B cell (primary cell): ENCODE results near the gene LRRC26. TPM values are rescaled to one million over a fixed set of nuclear protein-coding genes. Genes with fewer than 3 reads are reported as not detected.
A peak's percentile ranks its signal among the peaks of the same experiment; 100 is the strongest.
"Not testable (repeated sequence)": the region's sequence is repeated elsewhere in the genome, so short reads cannot be mapped to it uniquely, and the experiment has no call there.

Source experiments
- ATAC-seq: fragments of 200-7000 bp; cut with Tn5 transposase; one replicate; pipeline ENCODE4 v1.10.0; 2021; ENCODE audit warnings: low read depth, mild to moderate bottlenecking, moderate number of reproducible peaks, moderate library complexity
- CTCF ChIA-PET: fragments of 350-600 bp; sonication (Branson Sonifier 250); formaldehyde crosslinking; loops from one replicate; lab custom pipeline; 2021; ENCODE audit warnings: antibody characterized with exemption, inconsistent platforms; lab: Charles Lee
- POLR2A ChIA-PET: fragments of 350-600 bp; sonication (Branson Sonifier 250); formaldehyde crosslinking; loops from one replicate; lab custom pipeline; 2021; ENCODE audit warnings: antibody characterized with exemption; lab: Charles Lee
- DNase-seq: peaks from one replicate; pipeline ENCODE4 v3.0.0; 2013
- H2AFZ ChIP-seq: 2 replicates; pipeline ENCODE4 v1.6.1; 2012; ENCODE audit warnings: mild to moderate bottlenecking, low read depth, low read length; ENCODE audit not compliant: insufficient read depth, poor library complexity, severe bottlenecking
- H3K27ac ChIP-seq, 2 donors: 1 replicate in 1 of 2; 2 replicates in 1 of 2; pipeline ENCODE4 v1.5.1; 2012 to 2013; ENCODE audit warnings: low read length in 2 of 2, mild to moderate bottlenecking in 2 of 2, moderate library complexity in 1 of 2
- H3K27me3 ChIP-seq, 4 experiments: fragments of 200-600 bp in 1 of 4; sonication (generic) in 1 of 4; replicated peaks in 1 of 4; 1 replicate in 2 of 4; 2 replicates in 2 of 4; pipeline versions ENCODE4 v1.6.1 to v1.7.0; 2013 to 2016; ENCODE audit warnings: low read length in 3 of 4, mild to moderate bottlenecking in 2 of 4, mixed read lengths in 1 of 4, moderate library complexity in 1 of 4; ENCODE audit not compliant: insufficient read depth in 4 of 4, control insufficient read depth in 3 of 4; ENCODE audit errors: control extremely low read depth in 1 of 4
- H3K36me3 ChIP-seq, 2 experiments: replicated peaks in 1 of 2; 1 replicate in 1 of 2; 2 replicates in 1 of 2; pipeline versions ENCODE4 v1.6.1 to v1.7.1; 2013; ENCODE audit warnings: low read length in 1 of 2; ENCODE audit not compliant: insufficient read depth in 2 of 2, control insufficient read depth in 1 of 2; ENCODE audit errors: control extremely low read depth in 1 of 2, extremely low read depth in 1 of 2
- H3K4me1 ChIP-seq, 2 donors: fragments of 200-600 bp in 1 of 2; sonication (generic) in 1 of 2; 1 replicate in 1 of 2; 2 replicates in 1 of 2; pipeline versions ENCODE4 v1.5.1 to v1.6.1; 2013 to 2017; ENCODE audit warnings: low read length in 2 of 2; ENCODE audit not compliant: control insufficient read depth in 2 of 2, insufficient read depth in 2 of 2
- H3K4me2 ChIP-seq: replicated peaks from 2 replicates; pipeline ENCODE3; 2012; ENCODE audit warnings: mild to moderate bottlenecking, low read depth, low read length; ENCODE audit not compliant: poor library complexity, severe bottlenecking
- H3K4me3 ChIP-seq, 5 experiments: fragments of 200-600 bp in 1 of 5; sonication (generic) in 1 of 5; 1 replicate in 3 of 5; 2 replicates in 2 of 5; pipeline versions ENCODE4 v1.5.1 to v1.7.0; 2011 to 2016; ENCODE audit warnings: low read length in 4 of 5, mild to moderate bottlenecking in 4 of 5, low read depth in 2 of 5, control low read depth in 1 of 5, moderate library complexity in 1 of 5; ENCODE audit not compliant: insufficient read depth in 1 of 5; ENCODE audit errors: control extremely low read depth in 1 of 5, extremely low read depth in 1 of 5
- H3K79me2 ChIP-seq: fragments of 200-600 bp; sonication (generic); one replicate; pipeline ENCODE4 v1.6.0; 2016; ENCODE audit warnings: low read length; ENCODE audit not compliant: control insufficient read depth, insufficient read depth
- H3K9ac ChIP-seq: fragments of 200-600 bp; sonication (generic); 2 replicates; pipeline ENCODE4 v1.6.1; 2017; ENCODE audit warnings: mild to moderate bottlenecking, low read length, moderate library complexity
- H3K9me3 ChIP-seq, 3 donors: one replicate each; pipeline versions ENCODE4 v1.6.1 to v1.7.1; 2013; ENCODE audit warnings: low read length in 2 of 3; ENCODE audit not compliant: control insufficient read depth in 2 of 3, insufficient read depth in 1 of 3; ENCODE audit errors: control extremely low read depth in 1 of 3
- H4K20me1 ChIP-seq: 2 replicates; pipeline ENCODE4 v1.6.0; 2012; ENCODE audit warnings: mild to moderate bottlenecking, low read length; ENCODE audit not compliant: insufficient read depth, control insufficient read depth, poor library complexity, severe bottlenecking
- H3K27ac Mint-ChIP-seq: one replicate; pipeline ENCODE4 v1.8.0; 2021; ENCODE audit warnings: mixed read lengths
- H3K27me3 Mint-ChIP-seq: one replicate; pipeline ENCODE4 v1.8.0; 2021; ENCODE audit warnings: mixed read lengths
- H3K4me1 Mint-ChIP-seq: one replicate; pipeline ENCODE4 v1.8.0; 2021; ENCODE audit warnings: mixed read lengths
- H3K4me3 Mint-ChIP-seq: one replicate; pipeline ENCODE4 v1.8.0; 2021; ENCODE audit warnings: mixed read lengths
- H3K9me3 Mint-ChIP-seq: one replicate; pipeline ENCODE4 v1.8.0; 2022; ENCODE audit warnings: mixed read lengths; ENCODE audit not compliant: insufficient read depth
- EZH2 ChIP-seq: IDR thresholded peaks from 2 replicates; pipeline ENCODE4 v1.6.1; 2012; ENCODE audit warnings: borderline replicate concordance, low read depth, mild to moderate bottlenecking, moderate library complexity, low read length; ENCODE audit not compliant: insufficient read depth, poor library complexity, severe bottlenecking
- WGBS: methylation state at CpG from one replicate; pipeline ENCODE4 v1.1.5; 2013; ENCODE audit warnings: missing lambda C conversion rate; ENCODE audit not compliant: insufficient coverage; 5-methylcytosine and 5-hydroxymethylcytosine counted together
- intact Hi-C: fragments of 100-400 bp; cut with micrococcal nuclease; formaldehyde crosslinking; loops from one replicate; pipeline ENCODE4 v1.10.0; 2022
- polyA plus RNA-seq: library from polyadenylated mRNA; depleted of rRNA; stranded (reverse); fragments of >200 nt; gene quantifications from 2 replicates; pipeline ENCODE4 v1.2.3, GENCODE V29; 2012
- total RNA-seq, 2 donors: library from RNA; stranded (reverse); fragments of 120-200 nt in 1 of 2; gene quantifications; 1 replicate in 1 of 2; 2 replicates in 1 of 2; pipeline versions ENCODE4 v1.2.3 to v1.2.4, GENCODE V29; 2013 to 2022
- TF ChIP-seq, protein P1 (sequence below): fragments of 200-600 bp; IDR thresholded peaks from one replicate; pipeline ENCODE4 v1.8.0; 2022; ENCODE audit warnings: antibody characterized with exemption, mild to moderate bottlenecking

The LRRC26 gene
- total and polyA plus RNA-seq, 2 donors (not counting 1 experiment from before 2014, with no cell fraction given): not detected

GRCh38 chr9:137126786-137127185 is 43.1 kb downstream of the LRRC26 start:
- H3K79me2 ChIP-seq: peaks cover 30% of the 10 kb centered on the region
- H3K27ac ChIP-seq: peak overlapping the region; percentile 71 to 93
- Mint-ChIP-seq H3K27me3 (no peaks in the 10 kb centered on the region), H3K4me3 (peak overlapping the region; percentile 89), H3K9me3 (no peaks in the 10 kb centered on the region), H3K4me1 (peaks cover 49% of the 10 kb centered on the region), H3K27ac (peak overlapping the region; percentile 95)
- no peaks in the 10 kb centered on the region for H3K36me3 ChIP-seq
- H2AFZ ChIP-seq: peak overlapping the region; percentile 41
- H3K9me3 ChIP-seq: peaks cover 0 to 8% (median 0%) of the 10 kb centered on the region in 3 donors
- WGBS: 15% methylated on average over 1 of the region's 3 CpGs
- ChIA-PET POLR2A (no interaction called here), CTCF (interaction anchor here (0.8 to 2.3 kb wide), 6 partner anchors 8 to 176 kb away, joined by 3 to 8 read pairs (median 3); partner anchors contain the start of gene RNF224)
- H3K4me2 ChIP-seq: peak overlapping the region; percentile 94
- H3K27me3 ChIP-seq: no peaks in the 10 kb centered on the region
- H3K4me3 ChIP-seq: peak overlapping the region in 4 of 5 experiments; percentile 43 to 69 (median 50)
- H3K9ac ChIP-seq: peak overlapping the region; percentile 84
- no peak for TF ChIP-seq EZH2
- TF ChIP-seq, protein P1, sequence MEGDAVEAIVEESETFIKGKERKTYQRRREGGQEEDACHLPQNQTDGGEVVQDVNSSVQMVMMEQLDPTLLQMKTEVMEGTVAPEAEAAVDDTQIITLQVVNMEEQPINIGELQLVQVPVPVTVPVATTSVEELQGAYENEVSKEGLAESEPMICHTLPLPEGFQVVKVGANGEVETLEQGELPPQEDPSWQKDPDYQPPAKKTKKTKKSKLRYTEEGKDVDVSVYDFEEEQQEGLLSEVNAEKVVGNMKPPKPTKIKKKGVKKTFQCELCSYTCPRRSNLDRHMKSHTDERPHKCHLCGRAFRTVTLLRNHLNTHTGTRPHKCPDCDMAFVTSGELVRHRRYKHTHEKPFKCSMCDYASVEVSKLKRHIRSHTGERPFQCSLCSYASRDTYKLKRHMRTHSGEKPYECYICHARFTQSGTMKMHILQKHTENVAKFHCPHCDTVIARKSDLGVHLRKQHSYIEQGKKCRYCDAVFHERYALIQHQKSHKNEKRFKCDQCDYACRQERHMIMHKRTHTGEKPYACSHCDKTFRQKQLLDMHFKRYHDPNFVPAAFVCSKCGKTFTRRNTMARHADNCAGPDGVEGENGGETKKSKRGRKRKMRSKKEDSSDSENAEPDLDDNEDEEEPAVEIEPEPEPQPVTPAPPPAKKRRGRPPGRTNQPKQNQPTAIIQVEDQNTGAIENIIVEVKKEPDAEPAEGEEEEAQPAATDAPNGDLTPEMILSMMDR: no peak
- peaks cover 52 to 56% of the 10 kb centered on the region in 2 donors for H3K4me1 ChIP-seq
- H4K20me1 ChIP-seq: no peaks in the 10 kb centered on the region
- intact Hi-C loops: loop anchor here (5.0 kb wide), 2 partner anchors 39 to 61 kb away; partner anchors contain the start of genes ANAPC2, MAN1B1 and SSNA1
- ATAC-seq (no peak), DNase-seq (peak; percentile 37)

DNA sequence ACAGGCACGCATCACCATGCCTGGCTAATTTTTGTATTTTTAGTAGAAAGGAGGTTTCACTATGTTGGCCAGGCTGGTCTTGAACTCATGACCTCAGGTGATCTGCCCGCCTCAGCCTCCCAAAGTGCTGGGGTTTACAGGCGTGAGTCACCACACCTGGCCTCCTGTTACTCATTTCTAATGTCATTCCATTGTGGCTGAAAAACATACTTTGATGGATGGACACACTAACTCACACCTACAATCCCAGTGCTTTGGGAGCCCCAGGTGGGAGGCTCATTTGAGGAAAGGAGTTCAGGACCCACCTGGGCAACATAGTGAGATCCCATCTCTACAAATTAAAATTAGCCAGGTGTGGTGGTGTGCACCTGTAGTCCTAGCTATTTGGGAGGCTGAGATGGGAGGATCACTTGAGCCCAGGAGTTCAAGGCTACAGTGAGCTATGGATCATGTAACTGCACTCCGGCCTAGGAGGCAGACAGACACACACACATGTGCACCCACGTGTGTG is 45.8 kb downstream of the LRRC26 start:
- H2AFZ ChIP-seq, H3K4me3 ChIP-seq, H3K27ac Mint-ChIP-seq, H3K27me3 Mint-ChIP-seq, H3K9me3 ChIP-seq, ATAC-seq, DNase-seq, H3K36me3 ChIP-seq, H3K4me3 Mint-ChIP-seq, H3K9ac ChIP-seq, H4K20me1 ChIP-seq, H3K9me3 Mint-ChIP-seq, H3K27me3 ChIP-seq, POLR2A ChIA-PET: not testable (repeated sequence)
- peaks cover 55% of the 10 kb centered on the region for H3K4me1 Mint-ChIP-seq
- H3K79me2 ChIP-seq: peaks cover 28% of the 10 kb centered on the region
- H3K4me1 ChIP-seq: peaks cover 58 to 66% of the 10 kb centered on the region in 2 donors
- WGBS: 71% methylated on average over 3 of the region's 5 CpGs
- H3K27ac ChIP-seq: peak overlapping the region in 1 of 2 donors; percentile 84
- peak overlapping the region; percentile 47 for H3K4me2 ChIP-seq
- CTCF ChIA-PET: interaction anchor here (1.1 to 1.6 kb wide), 3 partner anchors 113 to 125 kb away, joined by 3 to 6 read pairs (median 3); no protein-coding TSS in a partner anchor
- intact Hi-C loops: loop anchor here (5.0 kb wide), 1 partner anchor 33 kb away; no protein-coding TSS in a partner anchor
